Tongue (tissue), 2 donors: ENCODE measurements around the gene SEC24B. TPM values are rescaled to one million over a fixed set of nuclear protein-coding genes. Genes with fewer than 3 reads are reported as not detected.

Experiments
- DNase-seq: peaks from one replicate; pipeline ENCODE4 v3.0.0-alpha.2; 2015
- total RNA-seq: library from RNA; depleted of rRNA; stranded (reverse); fragments of >200 nt; gene quantifications from one replicate; pipeline ENCODE4 v1.2.3, GENCODE V29; 2014

The SEC24B gene
- total RNA-seq = 23.0 TPM

DNA sequence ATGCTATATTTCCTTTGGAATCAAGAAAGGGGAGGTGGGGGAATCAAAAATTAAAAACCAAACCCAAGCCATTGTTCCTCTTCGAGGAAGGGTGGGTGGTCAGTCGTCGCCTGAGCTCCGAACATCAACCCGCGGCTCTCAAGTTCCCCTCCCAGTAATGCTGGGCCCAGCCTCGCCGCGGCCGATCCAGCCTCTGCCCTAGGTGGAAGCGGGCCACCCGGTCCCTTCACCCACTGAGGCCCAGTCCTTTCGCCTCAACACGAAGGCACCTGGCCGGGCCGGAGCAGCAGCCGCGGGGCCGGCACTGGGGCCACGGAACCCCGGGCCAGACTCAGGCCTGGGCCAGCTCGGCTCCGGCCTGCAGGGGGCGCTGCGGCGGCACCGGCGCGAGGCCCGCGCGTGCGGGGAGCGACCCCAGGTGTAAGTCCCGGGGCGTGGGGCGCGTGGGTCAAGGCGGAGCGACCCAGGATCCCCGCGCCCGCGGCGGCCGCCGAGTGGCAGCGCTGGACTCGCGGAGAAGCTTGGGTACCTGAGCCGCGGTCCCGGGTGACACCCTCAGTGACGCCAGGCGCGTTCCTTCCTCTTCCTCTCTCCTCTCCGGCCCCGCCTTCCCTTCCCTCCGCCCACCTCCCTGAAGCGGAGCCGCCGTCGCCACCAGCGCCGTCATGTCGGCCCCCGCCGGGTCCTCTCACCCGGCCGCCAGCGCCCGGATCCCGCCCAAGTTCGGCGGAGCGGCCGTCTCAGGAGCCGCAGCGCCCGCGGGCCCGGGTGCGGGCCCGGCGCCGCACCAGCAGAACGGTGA, at the start of gene SEC24B:
Gene SEC24B, plus strand, starts transcription at position 611 of the 802 bp plus-strand sequence. Its CDS starts 55 bp downstream, at position 666.
- DNase-seq = peak; percentile 92

- peak; percentile 45 for DNase-seq
Measured at GRCh38 chr4:109383823-109384222, 49.8 kb upstream of the SEC24B start.

DNA sequence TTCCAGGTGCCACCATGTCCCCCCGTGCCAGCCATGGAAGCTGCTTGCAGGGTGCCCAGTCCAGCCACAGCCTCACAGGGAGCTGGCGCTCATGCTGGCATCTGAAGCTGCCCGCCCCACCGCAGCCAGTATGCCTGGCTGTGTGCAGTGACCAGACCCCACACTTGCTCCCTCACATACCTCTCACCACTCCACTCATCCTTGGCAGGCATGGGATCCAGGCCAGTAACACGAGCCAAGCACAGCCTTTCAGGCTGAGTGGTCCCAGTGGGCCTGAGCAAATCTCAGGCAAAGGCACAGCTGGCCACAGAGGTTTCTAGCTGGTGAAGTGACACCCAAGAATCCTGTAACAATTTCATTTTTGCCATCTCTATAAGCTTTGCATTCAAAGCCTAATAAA, 48.4 kb upstream of the SEC24B start:
- DNase-seq = peak; percentile 57

DNA sequence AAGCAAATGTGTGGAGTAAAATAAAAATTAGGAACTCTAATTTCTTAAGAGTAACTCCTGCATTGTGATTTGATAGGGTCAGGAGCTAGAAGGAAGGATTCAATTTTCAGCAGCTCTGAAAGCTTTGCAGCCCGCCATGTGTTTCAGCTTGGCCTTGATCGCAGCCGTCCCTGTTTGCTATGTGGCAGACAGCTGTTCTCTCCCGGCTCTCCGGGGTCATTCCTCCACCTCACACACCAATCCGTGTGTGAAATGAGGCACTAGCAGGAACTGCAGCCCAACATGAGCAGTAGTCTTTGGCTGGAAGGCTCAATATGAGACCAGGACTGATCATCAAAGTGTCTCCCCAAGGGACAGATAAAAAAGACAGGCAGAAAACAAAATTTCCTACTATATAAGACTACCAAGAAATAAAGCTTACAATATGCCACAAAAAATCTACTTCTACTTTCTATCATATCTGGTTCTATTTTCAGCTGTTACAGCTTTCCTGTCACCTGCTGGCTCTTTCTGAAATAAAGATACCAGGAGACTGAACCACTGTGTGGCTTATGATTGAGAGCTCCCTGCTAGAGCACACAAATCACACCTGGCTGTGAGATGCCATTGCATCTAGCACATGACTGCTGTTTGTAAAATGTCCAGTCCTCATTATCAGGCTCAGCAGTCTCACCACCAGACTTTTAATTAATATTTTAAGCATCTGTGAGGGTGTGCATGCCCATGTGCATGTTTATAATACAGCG, 44.1 kb upstream of the SEC24B start:
- DNase-seq = peak; percentile 85

- DNase-seq = no peak
Measured at GRCh38 chr4:109390115-109390768, 43.4 kb upstream of the SEC24B start.

GRCh38 chr4:109395694-109396093, 37.9 kb upstream of the SEC24B start:
- no peak for DNase-seq

- no peak for DNase-seq
Measured at GRCh38 chr4:109398928-109399327, 34.7 kb upstream of the SEC24B start.

GRCh38 chr4:109406337-109406931, 27.2 kb upstream of the SEC24B start:
- DNase-seq = peak; percentile 84

GRCh38 chr4:109407027-109407737, 26.4 kb upstream of the SEC24B start:
- DNase-seq = no peak

DNA sequence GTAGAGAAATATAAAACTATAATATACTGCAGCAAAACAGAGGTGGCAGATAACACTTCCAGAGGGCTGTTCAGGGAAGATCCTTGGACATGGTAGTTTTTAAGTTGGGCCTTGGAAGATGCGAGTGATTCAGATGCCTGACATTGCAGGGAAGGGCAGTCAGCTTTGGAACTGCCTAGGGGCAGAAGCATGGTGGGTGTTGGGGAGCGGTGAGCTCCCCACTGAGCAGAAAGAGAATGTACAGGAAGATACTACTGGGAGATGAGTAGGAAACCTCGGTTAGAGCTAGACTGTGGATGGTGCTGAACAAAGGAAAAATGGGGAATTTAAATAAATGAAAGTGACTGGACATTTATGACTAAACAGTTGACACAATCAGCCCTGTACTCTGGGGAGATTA, 24.9 kb upstream of the SEC24B start:
- no peak for DNase-seq

DNA sequence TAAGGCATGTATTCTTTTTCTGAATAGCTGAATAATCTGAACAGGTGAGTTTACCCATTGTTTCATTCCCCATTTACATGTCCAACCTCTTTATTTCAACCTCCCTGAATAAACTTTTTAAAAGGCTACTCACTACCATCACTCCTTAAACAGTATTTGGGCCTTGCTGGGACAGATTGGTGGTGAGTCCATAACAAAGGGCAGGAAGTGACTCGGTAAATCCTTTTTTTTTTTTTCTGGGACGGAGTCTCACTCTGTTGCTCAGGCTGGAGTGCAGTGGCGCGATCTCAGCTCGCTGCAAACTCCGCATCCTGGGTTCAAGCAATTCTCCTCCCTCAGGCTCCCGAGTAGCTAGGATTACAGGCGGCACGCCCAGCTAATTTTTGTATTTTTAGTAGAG, 23.4 kb upstream of the SEC24B start:
- DNase-seq = no peak

GRCh38 chr4:109410776-109411175, 22.8 kb upstream of the SEC24B start:
- DNase-seq = peak; percentile 9

GRCh38 chr4:109411964-109412363, 21.7 kb upstream of the SEC24B start:
- peak; percentile 69 for DNase-seq

DNA sequence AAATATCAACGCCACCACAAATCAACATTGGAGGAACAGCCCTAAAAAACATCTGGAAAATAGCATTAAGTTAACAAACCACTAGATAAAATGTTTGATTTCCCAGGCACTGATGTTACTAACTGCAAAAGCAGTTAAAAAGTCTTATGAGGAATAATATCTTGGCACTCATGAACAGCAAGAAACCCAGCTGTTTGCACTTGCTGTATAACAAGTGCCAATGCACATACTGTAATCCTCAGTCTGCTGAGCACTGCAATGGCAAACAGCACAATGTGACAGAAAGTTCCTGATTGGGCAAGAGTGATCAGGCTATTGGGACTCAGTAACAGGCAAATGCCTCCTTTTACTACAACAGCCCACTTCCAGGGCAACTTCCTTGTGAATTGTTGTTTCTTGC, 20.8 kb upstream of the SEC24B start:
- peak; percentile 49 for DNase-seq

DNA sequence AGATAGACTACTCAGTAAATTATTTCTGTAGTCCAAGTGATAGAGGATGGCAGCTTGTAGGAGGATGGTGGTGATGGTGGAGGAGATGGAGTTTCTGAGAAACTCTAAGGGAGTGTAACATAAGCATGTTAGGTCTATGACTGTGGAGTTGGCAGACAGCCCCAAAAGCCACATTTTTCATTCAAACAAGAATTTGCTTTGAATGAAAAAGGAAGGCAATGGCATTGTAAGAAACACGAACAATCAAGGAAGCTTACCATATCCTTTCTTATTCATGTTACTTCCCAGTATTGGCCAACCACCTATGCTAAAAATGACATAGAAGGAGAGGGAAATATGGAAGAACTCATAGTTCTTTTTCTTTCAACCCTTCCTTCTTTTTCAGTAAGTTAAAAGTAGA, 18.7 kb upstream of the SEC24B start:
- DNase-seq = no peak

GRCh38 chr4:109418588-109418987, 15.0 kb upstream of the SEC24B start:
- DNase-seq = no peak

GRCh38 chr4:109419679-109420078, 13.9 kb upstream of the SEC24B start:
- no peak for DNase-seq

GRCh38 chr4:109424093-109424841, 9.3 kb upstream of the SEC24B start:
- no peak for DNase-seq

GRCh38 chr4:109425405-109425804, 8.2 kb upstream of the SEC24B start:
- no peak for DNase-seq

DNA sequence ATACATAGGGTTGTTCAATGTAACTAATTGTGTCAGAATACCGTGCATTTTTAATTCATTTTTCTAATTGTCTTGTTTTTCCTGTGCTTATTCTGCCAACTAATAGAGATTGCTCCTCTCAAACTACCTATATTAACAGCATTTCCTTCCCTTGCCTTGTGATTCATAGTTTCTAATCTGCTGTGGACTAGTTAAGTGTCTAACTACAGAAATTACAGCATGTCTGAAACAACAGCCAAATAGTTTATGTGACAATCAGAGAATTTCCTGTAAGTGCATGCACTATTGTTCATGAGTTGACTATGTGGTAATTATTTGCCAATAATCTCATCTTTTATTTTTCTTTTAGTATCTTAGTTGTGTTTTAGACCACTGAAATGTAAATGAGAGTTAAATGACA, 4.1 kb upstream of the SEC24B start:
- no peak for DNase-seq

- peak; percentile 6 for DNase-seq
Measured at GRCh38 chr4:109432203-109432602, 1.4 kb upstream of the SEC24B start.
